Measurements from ENCODE around the gene PRND.

DNA sequence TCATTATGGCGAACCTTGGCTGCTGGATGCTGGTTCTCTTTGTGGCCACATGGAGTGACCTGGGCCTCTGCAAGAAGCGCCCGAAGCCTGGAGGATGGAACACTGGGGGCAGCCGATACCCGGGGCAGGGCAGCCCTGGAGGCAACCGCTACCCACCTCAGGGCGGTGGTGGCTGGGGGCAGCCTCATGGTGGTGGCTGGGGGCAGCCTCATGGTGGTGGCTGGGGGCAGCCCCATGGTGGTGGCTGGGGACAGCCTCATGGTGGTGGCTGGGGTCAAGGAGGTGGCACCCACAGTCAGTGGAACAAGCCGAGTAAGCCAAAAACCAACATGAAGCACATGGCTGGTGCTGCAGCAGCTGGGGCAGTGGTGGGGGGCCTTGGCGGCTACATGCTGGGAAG lies 22.5 kb upstream of the PRND start:
- TF ChIP-seq POLR2A (IDR thresholded peaks at IDR 0.05) = no peak
- TF ChIP-seq, protein P1, sequence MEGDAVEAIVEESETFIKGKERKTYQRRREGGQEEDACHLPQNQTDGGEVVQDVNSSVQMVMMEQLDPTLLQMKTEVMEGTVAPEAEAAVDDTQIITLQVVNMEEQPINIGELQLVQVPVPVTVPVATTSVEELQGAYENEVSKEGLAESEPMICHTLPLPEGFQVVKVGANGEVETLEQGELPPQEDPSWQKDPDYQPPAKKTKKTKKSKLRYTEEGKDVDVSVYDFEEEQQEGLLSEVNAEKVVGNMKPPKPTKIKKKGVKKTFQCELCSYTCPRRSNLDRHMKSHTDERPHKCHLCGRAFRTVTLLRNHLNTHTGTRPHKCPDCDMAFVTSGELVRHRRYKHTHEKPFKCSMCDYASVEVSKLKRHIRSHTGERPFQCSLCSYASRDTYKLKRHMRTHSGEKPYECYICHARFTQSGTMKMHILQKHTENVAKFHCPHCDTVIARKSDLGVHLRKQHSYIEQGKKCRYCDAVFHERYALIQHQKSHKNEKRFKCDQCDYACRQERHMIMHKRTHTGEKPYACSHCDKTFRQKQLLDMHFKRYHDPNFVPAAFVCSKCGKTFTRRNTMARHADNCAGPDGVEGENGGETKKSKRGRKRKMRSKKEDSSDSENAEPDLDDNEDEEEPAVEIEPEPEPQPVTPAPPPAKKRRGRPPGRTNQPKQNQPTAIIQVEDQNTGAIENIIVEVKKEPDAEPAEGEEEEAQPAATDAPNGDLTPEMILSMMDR (IDR thresholded peaks at IDR 0.05) = no peak
